ENCODE data around the gene ARHGAP15.

DNA sequence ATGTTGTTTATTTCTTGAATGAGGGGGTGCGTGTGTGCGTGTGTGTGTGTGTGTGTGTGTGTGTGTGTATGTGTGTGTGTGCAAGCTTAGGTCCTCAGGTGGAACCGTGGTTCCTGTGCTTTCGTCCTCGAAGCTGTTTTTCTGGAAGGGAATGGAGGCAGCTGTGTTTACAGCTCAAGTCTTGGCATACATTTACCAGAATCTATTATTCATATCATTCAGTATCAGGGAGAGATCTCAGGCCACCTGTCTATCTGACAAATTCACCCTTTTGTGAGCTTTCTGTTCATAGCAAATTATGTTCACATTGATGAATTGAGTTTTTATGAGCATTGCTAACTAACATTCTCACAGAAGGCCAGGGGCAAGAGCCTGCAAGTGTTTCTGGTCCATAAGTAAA lies 550.4 kb downstream of the ARHGAP15 start:
- TF ChIP-seq POLR2AphosphoS5 (IDR thresholded peaks at IDR 0.05; ENCODE audit: borderline replicate concordance, low read depth, low read length) (no peak), EZH2 (IDR thresholded peaks at IDR 0.05) (no peak)
